Suppressor macrophage treated with lipopolysaccharide for 4 hours (primary cell): ENCODE data around the gene RNGTT.

Experiments used
- DNase-seq: peaks from one replicate; pipeline ENCODE4 v3.0.0-alpha.2; 2020

The RNGTT gene

DNA sequence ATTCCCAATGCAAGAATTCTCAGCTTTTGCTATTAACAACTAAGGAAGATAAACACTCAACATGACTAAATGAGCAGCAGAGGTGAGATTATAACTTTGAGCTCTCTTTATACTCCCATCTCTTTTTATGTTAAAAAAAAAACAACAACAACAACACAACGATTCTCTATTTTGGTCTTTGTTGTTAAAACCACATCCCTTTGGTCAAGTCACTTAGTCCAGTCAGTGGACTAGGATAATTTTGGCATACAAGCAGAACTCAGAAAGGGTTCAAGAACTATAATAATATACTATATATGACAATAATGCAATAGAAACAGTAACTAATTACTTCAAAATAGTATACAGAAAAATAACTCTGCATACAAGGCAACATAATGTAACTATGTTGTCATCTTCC is 312.4 kb downstream of the RNGTT start:
- no peak for DNase-seq

GRCh38 chr6:88650029-88650619 is 313.3 kb downstream of the RNGTT start:
- no peak for DNase-seq

DNA sequence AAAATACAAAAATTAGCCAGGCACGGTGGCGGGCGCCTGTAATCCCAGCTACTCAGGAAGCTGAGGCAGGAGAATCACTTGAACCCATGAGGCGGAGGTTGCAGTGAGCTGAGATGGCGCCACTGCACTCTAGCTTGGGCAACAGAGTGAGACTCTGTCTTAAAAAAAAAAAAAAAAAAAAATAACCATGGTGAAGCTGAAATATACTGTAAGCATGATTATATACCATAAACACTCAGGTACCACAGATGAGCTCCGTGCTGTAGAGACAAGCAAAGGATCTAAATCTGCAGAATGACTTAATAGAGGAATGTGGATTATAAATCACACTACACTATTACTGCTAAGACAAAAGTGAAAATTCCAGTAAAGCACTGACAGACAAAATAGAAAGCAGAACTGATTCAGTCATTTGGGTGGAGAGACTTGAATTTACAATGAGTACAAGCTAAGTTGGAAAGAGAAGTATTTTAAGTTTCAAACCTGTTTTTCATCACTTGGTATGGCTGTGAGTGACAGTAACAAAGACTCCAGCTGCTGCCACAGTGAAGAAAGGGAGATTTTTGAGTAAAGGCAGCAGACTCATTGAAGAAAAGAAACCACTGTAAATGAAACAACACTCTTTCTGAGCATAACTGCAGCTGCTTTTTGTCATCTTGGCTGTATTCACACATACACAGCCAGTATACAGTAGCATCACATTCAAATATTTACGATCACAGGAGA is 322.1 kb downstream of the RNGTT start:
- peak; percentile 69 for DNase-seq

- no peak for DNase-seq
Measured at GRCh38 chr6:88637761-88638545, 325.5 kb downstream of the RNGTT start.

DNA sequence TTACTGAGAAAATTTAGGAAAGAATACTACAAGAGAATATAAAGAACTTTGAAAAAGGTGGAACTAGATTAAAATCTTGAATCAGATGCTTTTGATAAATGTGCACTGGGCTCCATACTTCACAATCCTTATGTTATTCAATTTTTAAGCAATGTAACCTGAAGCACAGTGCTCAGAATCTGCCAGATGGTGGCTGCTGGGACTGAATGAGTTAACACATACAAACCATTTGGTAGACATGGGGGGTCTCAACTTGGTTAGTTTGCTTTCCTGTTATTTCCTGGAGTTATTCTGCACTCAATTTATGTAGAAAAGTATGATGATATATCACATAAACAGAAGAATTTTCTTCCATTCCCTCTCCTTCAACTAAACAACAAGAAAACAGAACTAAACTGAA is 326.5 kb downstream of the RNGTT start:
- DNase-seq, result no peak

- no peak for DNase-seq
Measured at GRCh38 chr6:88633782-88634181, 329.6 kb downstream of the RNGTT start.

- no peak for DNase-seq
Measured at GRCh38 chr6:88631830-88632229, 331.6 kb downstream of the RNGTT start.

DNA sequence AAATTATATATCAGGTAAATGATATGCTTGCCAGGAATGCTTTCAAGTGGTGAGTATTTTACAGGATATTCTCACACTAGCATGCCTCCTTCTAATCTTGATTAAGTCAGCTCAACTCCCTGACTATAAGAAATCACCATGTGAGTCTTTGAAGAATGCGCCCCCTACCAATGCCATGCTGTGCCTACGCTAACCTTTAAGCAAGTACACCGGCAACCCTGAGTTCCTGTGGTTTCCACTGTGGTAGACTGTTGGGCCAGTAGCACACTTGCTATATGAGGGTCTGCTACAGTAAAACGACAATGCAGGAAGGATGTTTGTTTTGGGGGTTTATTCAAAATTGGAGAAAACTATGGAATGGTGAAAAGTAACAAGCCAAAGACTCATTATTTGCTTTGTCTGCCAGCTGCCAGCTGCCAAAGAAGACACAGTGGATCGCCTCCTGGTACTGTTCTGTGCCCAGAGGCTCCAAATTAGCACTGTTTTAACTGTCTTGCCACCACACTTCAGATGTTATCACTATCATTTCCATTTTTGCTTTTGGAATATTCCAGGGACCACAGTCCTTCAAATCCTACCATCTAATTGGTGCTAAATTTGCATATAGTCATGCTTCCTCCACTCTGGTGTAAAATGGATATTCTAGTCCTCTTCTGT is 333.5 kb downstream of the RNGTT start:
- DNase-seq, result no peak

GRCh38 chr6:88626460-88626859 is 337.0 kb downstream of the RNGTT start:
- no peak for DNase-seq

GRCh38 chr6:88623531-88623930 is 339.9 kb downstream of the RNGTT start:
- no peak for DNase-seq

GRCh38 chr6:88619951-88620350 is 343.5 kb downstream of the RNGTT start:
- no peak for DNase-seq

DNA sequence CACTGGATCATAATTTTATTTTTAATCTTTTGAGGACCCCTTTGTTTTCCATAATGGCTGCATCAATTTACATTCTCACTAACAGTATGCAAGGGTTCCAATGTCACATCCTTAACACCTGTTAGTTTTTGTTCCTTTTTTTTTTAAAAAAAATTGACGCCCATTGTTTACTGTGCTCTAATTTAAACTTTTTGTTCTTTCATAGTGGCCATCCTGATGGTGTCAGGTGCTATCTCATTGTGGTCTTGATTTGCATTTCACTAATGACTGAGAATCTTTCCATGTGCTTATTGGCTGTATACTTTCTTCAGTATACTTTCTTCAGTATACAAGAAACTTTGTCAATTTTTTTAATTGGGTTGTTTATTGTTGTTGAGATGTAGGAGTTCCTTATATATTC is 347.0 kb downstream of the RNGTT start:
- no peak for DNase-seq

DNA sequence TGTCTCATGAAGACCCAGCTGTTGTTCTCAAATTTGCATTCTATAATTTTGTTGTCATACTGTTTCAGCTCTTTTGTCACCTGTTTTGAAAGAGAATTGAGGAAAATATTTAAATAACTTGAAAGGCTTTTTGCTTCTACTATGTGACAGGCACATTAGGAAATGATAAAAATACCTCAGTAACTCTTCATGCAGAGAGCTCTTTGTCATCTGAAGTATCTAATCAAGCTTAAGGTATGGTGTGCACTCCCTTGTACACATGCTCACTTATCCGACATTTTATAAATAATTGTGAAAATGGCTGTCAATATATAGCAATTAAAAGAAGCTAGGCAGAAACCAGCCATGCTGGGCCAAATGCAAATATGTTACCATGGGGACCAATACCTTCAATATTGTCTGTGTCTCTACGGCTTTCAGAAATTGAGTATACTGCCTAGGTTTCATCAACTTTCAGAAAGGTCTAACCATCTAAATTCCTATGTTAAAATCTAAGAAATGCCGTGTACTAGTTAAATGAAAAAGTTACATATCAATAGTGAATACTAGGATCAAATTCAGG is 349.0 kb downstream of the RNGTT start:
- DNase-seq, result no peak

DNA sequence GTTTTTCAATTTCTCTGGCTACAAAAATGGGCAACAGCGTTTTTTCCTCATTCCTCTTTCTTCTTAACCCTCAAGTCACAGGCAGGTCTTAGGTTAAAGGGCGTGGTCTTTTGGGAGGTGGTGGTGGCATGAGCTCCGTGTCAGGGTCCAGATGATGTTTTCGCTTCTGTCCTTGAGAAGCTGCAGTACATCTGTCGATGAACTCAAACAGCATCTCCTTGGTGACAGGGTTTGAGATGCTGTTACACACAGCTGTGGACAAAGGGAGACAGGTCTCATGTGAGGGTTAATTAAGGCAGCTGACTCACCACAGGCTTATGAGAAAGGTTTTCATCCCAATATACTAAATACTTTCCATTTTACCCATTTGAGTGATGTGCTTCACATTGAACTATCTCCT is 350.8 kb downstream of the RNGTT start:
- no peak for DNase-seq

DNA sequence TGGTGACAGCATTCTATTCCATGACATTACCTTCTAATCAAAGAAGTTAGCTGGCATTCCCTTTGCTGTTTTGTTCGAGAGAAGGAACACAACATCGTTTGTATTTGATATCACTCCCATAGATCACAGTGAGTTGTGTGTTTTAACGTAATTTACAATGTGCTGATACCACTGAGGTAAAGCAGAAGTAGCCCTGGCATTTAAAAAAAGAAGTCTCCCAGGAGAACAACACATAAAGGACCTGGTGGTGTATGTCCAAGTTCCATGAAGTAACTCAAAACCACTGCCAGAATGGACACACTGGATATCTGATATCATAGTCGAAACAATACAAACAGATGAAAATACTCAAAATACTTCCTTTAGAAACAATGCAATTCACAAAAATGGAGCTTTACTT is 351.7 kb downstream of the RNGTT start:
- DNase-seq, result no peak

GRCh38 chr6:88609983-88610382 is 353.4 kb downstream of the RNGTT start:
- no peak for DNase-seq

- DNase-seq, result no peak
Measured at GRCh38 chr6:88605271-88605670, 358.1 kb downstream of the RNGTT start.

- DNase-seq, result no peak
Measured at GRCh38 chr6:88599571-88599970, 363.8 kb downstream of the RNGTT start.

DNA sequence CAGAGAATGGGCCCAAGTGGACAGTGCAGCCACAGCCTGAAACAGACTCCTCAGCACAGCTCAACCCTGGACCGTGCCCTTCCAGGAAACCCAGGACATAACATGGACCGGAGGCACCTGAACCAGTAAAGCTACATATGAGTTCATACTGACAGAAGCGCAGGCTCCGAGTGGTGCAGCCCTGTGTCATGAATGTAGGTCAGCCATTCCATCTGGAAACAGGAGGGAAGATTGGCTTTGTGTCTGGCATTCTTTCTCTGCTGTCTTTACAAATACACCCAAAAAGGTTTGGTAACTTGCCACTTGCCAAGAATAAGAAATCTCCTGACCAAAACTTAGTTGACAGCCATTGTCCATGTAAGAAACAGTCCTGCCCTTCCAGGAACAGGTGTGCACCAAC is 366.6 kb downstream of the RNGTT start:
- no peak for DNase-seq

- no peak for DNase-seq
Measured at GRCh38 chr6:88588938-88589337, 374.5 kb downstream of the RNGTT start.

GRCh38 chr6:88587150-88587520 is 376.3 kb downstream of the RNGTT start:
- DNase-seq, result no peak

- no peak for DNase-seq
Measured at GRCh38 chr6:88586371-88587149, 376.9 kb downstream of the RNGTT start.
